IMR-90 (cell line): ENCODE measurements around the gene KIF13A. TPM values are rescaled to one million over a fixed set of nuclear protein-coding genes. Genes with fewer than 3 reads are reported as not detected.

Experiments used
- ATAC-seq: fragments of 200-7000 bp; cut with Tn5 transposase; 2 replicates; pipeline ENCODE4 v1.9.1; 2020; ENCODE audit warnings: low read depth, mild to moderate bottlenecking, moderate library complexity
- BruUV-seq: library from RNA; stranded (reverse); fragments of 400-500 nt; replicated peaks from 2 replicates; lab custom pipeline; 2021; lab: Mats Ljungman, UMichigan
- CTCF ChIA-PET: fragments of 300-600 bp; formaldehyde crosslinking; extraction: SDS; loops from one replicate; lab custom pipeline; 2021; ENCODE audit warnings: antibody characterized with exemption; lab: Yijun Ruan, JAX
- POLR2A ChIA-PET: fragments of 300-600 bp; sonication (Branson Sonifier 250); formaldehyde crosslinking; loops from one replicate; lab custom pipeline; 2022; ENCODE audit warnings: antibody characterized with exemption; ENCODE audit not compliant: unreplicated experiment; lab: Charles Lee
- DNase-seq: peaks from one replicate; pipeline ENCODE4 v3.0.0; 2013
- H2AFZ ChIP-seq: replicated peaks from 2 replicates; pipeline ENCODE3; 2013; ENCODE audit warnings: low read length, mild to moderate bottlenecking; ENCODE audit not compliant: poor library complexity
- H2AK5ac ChIP-seq: 2 replicates; pipeline ENCODE4 v1.6.1; 2013; ENCODE audit warnings: low read depth, low read length, inconsistent platforms
- H2AK9ac ChIP-seq: replicated peaks from 2 replicates; pipeline ENCODE3; 2013; ENCODE audit warnings: mild to moderate bottlenecking, low read depth, low read length, moderate library complexity; ENCODE audit not compliant: poor library complexity
- H2BK120ac ChIP-seq: 2 replicates; pipeline ENCODE4 v1.6.1; 2013; ENCODE audit warnings: low read depth, low read length, inconsistent platforms
- H2BK15ac ChIP-seq: 3 replicates; pipeline ENCODE4 v1.6.1; 2013; ENCODE audit warnings: low read depth, low read length, inconsistent platforms
- H2BK20ac ChIP-seq: 2 replicates; pipeline ENCODE4 v1.6.1; 2013; ENCODE audit warnings: low read depth, mild to moderate bottlenecking, inconsistent platforms, low read length, moderate library complexity
- H2BK5ac ChIP-seq: 2 replicates; pipeline ENCODE4 v1.6.1; 2013; ENCODE audit warnings: mild to moderate bottlenecking, low read depth, low read length, inconsistent platforms; ENCODE audit not compliant: poor library complexity, severe bottlenecking
- H3K14ac ChIP-seq: replicated peaks from 2 replicates; pipeline ENCODE4 v1.6.1; 2013; ENCODE audit warnings: low read depth, low read length, inconsistent platforms
- H3K18ac ChIP-seq: 2 replicates; pipeline ENCODE4 v1.6.1; 2013; ENCODE audit warnings: low read depth, low read length, control low read depth
- H3K23ac ChIP-seq: 2 replicates; pipeline ENCODE4 v1.6.1; 2013; ENCODE audit warnings: low read depth, low read length, inconsistent platforms
- H3K27ac ChIP-seq: 2 replicates; pipeline ENCODE4 v1.5.1; 2013; ENCODE audit warnings: mild to moderate bottlenecking, control low read depth, low read length; ENCODE audit not compliant: insufficient read depth
- H3K27me3 ChIP-seq: 2 replicates; pipeline ENCODE4 v1.6.1; 2013; ENCODE audit warnings: low read length; ENCODE audit not compliant: control insufficient read depth, insufficient read depth
- H3K36me3 ChIP-seq: 2 replicates; pipeline ENCODE4 v1.6.1; 2013; ENCODE audit warnings: low read length, mixed read lengths; ENCODE audit not compliant: control insufficient read depth, insufficient read depth
- H3K4ac ChIP-seq: 2 replicates; pipeline ENCODE4 v1.6.1; 2013; ENCODE audit warnings: low read depth, low read length, inconsistent platforms
- H3K4me1 ChIP-seq: 2 replicates; pipeline ENCODE4 v1.6.1; 2013; ENCODE audit warnings: low read length, mixed read lengths; ENCODE audit not compliant: control insufficient read depth, insufficient read depth
- H3K4me2 ChIP-seq: 2 replicates; pipeline ENCODE4 v1.6.1; 2013; ENCODE audit warnings: low read depth, mild to moderate bottlenecking, control low read depth, low read length, moderate library complexity
- H3K4me3 ChIP-seq: 2 replicates; pipeline ENCODE4 v1.5.1; 2013; ENCODE audit warnings: low read depth, mild to moderate bottlenecking, control low read depth, low read length, moderate library complexity; ENCODE audit not compliant: insufficient read depth
- H3K56ac ChIP-seq: 2 replicates; pipeline ENCODE4 v1.6.1; 2013; ENCODE audit warnings: low read length, inconsistent platforms; ENCODE audit not compliant: insufficient read depth; ENCODE audit errors: extremely low read depth
- H3K79me1 ChIP-seq, 2 experiments: 2 replicates each; pipeline ENCODE4 v1.6.1; 2013; ENCODE audit warnings: low read length in 2 of 2, inconsistent platforms in 1 of 2, low read depth in 1 of 2
- H3K9ac ChIP-seq: 2 replicates; pipeline ENCODE4 v1.6.1; 2013; ENCODE audit warnings: low read depth, low read length, control low read depth
- H3K9me1 ChIP-seq: 2 replicates; pipeline ENCODE4 v1.6.1; 2013; ENCODE audit warnings: low read length, inconsistent platforms; ENCODE audit not compliant: insufficient read depth
- H3K9me3 ChIP-seq: 2 replicates; pipeline ENCODE4 v1.6.1; 2013; ENCODE audit warnings: low read length; ENCODE audit not compliant: control insufficient read depth, insufficient read depth
- H4K20me1 ChIP-seq: 2 replicates; pipeline ENCODE4 v1.6.1; 2013; ENCODE audit warnings: low read length, inconsistent platforms; ENCODE audit not compliant: insufficient read depth
- H4K5ac ChIP-seq: 2 replicates; pipeline ENCODE4 v1.6.1; 2013; ENCODE audit warnings: mild to moderate bottlenecking, low read depth, low read length, control low read depth
- H4K8ac ChIP-seq, 2 experiments: 2 replicates each; pipeline ENCODE4 v1.6.1; 2013; ENCODE audit warnings: low read depth in 2 of 2, low read length in 2 of 2, control low read depth in 1 of 2, inconsistent platforms in 1 of 2
- H4K91ac ChIP-seq: 2 replicates; pipeline ENCODE4 v1.6.1; 2013; ENCODE audit warnings: low read depth, low read length, inconsistent platforms; ENCODE audit not compliant: insufficient read depth
- CHD1 ChIP-seq: IDR thresholded peaks from 2 replicates; pipeline ENCODE4 v1.6.1; 2012; ENCODE audit warnings: low read depth, low read length, improper control_type of control experiment
- MAZ ChIP-seq: IDR thresholded peaks from 2 replicates; pipeline ENCODE4 v1.6.1; 2012; ENCODE audit warnings: low read depth, mild to moderate bottlenecking, low read length, improper control_type of control experiment, moderate library complexity, borderline replicate concordance
- NFE2L2 ChIP-seq: fragments of 150-350 bp; IDR thresholded peaks from 2 replicates; pipeline ENCODE4 v1.6.1; 2016; ENCODE audit warnings: low read depth, mild to moderate bottlenecking, low read length
- POLR2A ChIP-seq: IDR thresholded peaks from 2 replicates; pipeline ENCODE4 v1.6.1; 2012; ENCODE audit warnings: mild to moderate bottlenecking, low read depth, low read length
- RCOR1 ChIP-seq: IDR thresholded peaks from 2 replicates; pipeline ENCODE4 v1.6.1; 2012; ENCODE audit warnings: mild to moderate bottlenecking, low read length, improper control_type of control experiment; ENCODE audit not compliant: insufficient replicate concordance
- RFX5 ChIP-seq: IDR thresholded peaks from 2 replicates; pipeline ENCODE4 v1.8.0; 2012; ENCODE audit warnings: low read depth, mild to moderate bottlenecking, low read length, moderate library complexity
- WGBS, 2 experiments: methylation state at CpG; one replicate each; pipeline versions ENCODE4 v1.1.5 to v1.1.7; 2013; ENCODE audit warnings: missing lambda C conversion rate in 2 of 2; ENCODE audit not compliant: insufficient read length in 1 of 2; ENCODE audit errors: extremely low coverage in 2 of 2; 5-methylcytosine and 5-hydroxymethylcytosine counted together
- dilution Hi-C: fragments of 300-500 bp; cut with HindIII; formaldehyde crosslinking; loops from one replicate; pipeline ENCODE4 v1.14.3; 2018; ENCODE audit warnings: low sequenced_read_pairs; ENCODE audit not compliant: unreplicated experiment
- in situ Hi-C: fragments of 300-500 bp; cut with MboI; formaldehyde crosslinking; loops from 3 replicates; pipeline ENCODE4 v1.14.3; 2019; ENCODE audit warnings: low sequenced_read_pairs, inconsistent platforms, mixed read lengths
- intact Hi-C: fragments of 100-400 bp; cut with micrococcal nuclease; formaldehyde crosslinking; loops from 2 replicates; pipeline ENCODE4 v1.10.0; 2022
- polyA plus RNA-seq, 3 experiments: library from polyadenylated mRNA; depleted of rRNA; stranded (reverse); fragments of >200 nt; gene quantifications; 2 replicates each; pipeline ENCODE4 v1.2.3, GENCODE V29; 2012; ENCODE audit warnings: low replicate concordance in 1 of 3
- total RNA-seq: library from RNA; depleted of rRNA; stranded (reverse); fragments of >200 nt; gene quantifications from 2 replicates; pipeline ENCODE4 v1.2.3, GENCODE V29; 2012

The KIF13A gene
- total and polyA plus RNA-seq, 2 of the 4 experiments (the other 2 are of a cell fraction) = 23.3 to 51.8 TPM

- ATAC-seq = no peak
- no peak overlapping the region for H2BK5ac ChIP-seq
- BruUV-seq = no TSS peak
Measured at GRCh38 chr6:17780061-17780460, 207.4 kb downstream of the KIF13A start.

More at GRCh38 chr6:17780061-17780460, 207.4 kb downstream of the KIF13A start:
- H3K56ac ChIP-seq = no peak overlapping the region
- H3K27me3 ChIP-seq = no peaks in the 10 kb centered on the region
- H3K18ac ChIP-seq = no peak overlapping the region
- POLR2A ChIA-PET = no interaction called here
- no peak overlapping the region for H2BK120ac ChIP-seq
- no peak overlapping the region for H2AFZ ChIP-seq
- no peak for DNase-seq
- no peak overlapping the region for H3K27ac ChIP-seq
- intact Hi-C loops = no loop called here
- no peaks in the 10 kb centered on the region for H3K4me1 ChIP-seq
- no peak overlapping the region for H2AK5ac ChIP-seq
- H4K8ac ChIP-seq = no peak overlapping the region
- no peaks in the 10 kb centered on the region for H4K20me1 ChIP-seq
- H3K14ac ChIP-seq = no peak overlapping the region
- peaks cover 39% of the 10 kb centered on the region for H3K36me3 ChIP-seq
- dilution Hi-C loops = no loop called here
- H2BK15ac ChIP-seq = no peak overlapping the region
- H2BK20ac ChIP-seq = no peak overlapping the region
- no peak overlapping the region for H3K4me2 ChIP-seq
- no peaks in the 10 kb centered on the region for H3K9me3 ChIP-seq
- no peak overlapping the region for H3K4me3 ChIP-seq
- no peak overlapping the region for H3K9ac ChIP-seq
- in situ Hi-C loops = loop anchor here (10.0 kb wide), 1 partner anchor 625 kb away; no protein-coding TSS in a partner anchor
- no peaks in the 10 kb centered on the region for H3K9me1 ChIP-seq
- H4K91ac ChIP-seq = no peak overlapping the region
- no peak overlapping the region for H3K4ac ChIP-seq
- no CpG with 5 or more reads among the region's 2 CpGs for whole genome bisulfite sequencing, 2 experiments
- H2AK9ac ChIP-seq = no peak overlapping the region
- no peaks in the 10 kb centered on the region for H3K79me1 ChIP-seq
- no peak overlapping the region for H3K23ac ChIP-seq
- CTCF ChIA-PET = interaction anchor here (0.6 kb wide), 1 partner anchor 22 kb away, joined by 5 read pairs; no protein-coding TSS in a partner anchor
- no peak overlapping the region for H4K5ac ChIP-seq
- TF ChIP-seq NFE2L2 (no peak), RCOR1 (no peak), MAZ (no peak), RFX5 (no peak), CHD1 (no peak), POLR2A (no peak)
